HG03575 (cell line): ENCODE data around the gene TEX51.

Source experiments
- ATAC-seq: cut with Tn5 transposase; IDR thresholded peaks from one replicate; pipeline ENCODE4 v1.9.1; 2021; ENCODE audit not compliant: unreplicated experiment, insufficient number of reproducible peaks, low FRiP score; ENCODE audit errors: extremely low read depth

Gene TEX51

DNA sequence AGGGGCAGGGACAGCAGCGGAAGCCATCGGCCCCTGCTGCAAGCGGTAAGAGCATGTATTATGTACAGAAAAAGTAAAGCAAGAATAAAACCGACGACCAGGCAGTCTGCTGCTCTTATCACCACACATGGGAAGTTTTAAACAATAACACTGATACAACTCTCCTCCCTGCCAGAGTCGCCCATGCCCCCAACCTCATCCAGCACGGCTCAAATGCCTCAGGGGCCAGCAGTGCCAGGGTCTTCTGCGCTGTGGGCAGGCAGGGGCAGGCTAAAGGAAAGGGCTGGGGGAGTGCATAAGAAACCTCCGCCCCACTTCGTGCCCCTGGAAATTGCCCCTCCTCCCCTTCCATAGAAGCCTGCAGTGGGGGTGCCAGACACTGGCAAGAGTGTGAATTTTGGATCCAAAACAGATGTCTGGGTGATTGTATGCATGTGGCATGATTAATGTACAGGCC, 10.1 kb downstream of the TEX51 start:
- ATAC-seq = no peak

DNA sequence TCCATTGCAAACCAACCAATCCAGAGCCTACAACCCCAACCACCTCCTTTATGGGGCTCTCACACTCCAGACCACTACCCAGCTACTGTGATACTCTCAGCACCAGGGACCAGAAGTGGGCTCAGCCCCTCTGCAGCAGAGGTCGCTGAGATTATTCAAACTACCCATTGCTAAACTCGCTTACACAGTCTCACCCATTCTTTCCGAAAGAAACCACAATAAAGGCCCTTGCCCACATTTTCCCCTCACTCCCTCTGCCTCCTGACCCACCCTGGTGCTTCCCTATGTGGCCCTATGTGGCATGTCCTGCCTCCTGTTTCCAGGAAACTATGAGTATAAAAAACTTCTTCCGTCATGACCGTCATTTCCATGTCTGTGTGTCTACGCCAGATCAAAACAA, 10.7 kb downstream of the TEX51 start:
- ATAC-seq = no peak

DNA sequence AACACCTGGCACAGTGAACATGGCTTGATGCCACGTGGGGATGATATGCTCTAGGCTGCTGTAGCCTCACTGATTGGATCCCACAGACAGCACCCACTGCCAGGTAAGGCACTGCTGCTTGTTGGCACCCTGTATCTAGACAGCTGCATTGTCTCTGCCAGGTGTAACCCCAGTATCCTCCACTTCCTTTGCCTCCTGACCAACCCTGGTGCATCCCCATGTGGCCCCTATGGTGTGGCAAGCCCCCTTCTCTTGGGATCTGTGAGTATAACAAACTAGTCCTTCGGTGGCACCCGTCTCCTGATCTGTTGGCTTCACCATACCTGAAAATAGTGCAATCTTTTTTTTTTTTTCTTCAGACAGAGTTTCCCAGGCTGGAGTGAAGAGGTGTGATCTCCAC, 11.1 kb downstream of the TEX51 start:
- no peak for ATAC-seq

DNA sequence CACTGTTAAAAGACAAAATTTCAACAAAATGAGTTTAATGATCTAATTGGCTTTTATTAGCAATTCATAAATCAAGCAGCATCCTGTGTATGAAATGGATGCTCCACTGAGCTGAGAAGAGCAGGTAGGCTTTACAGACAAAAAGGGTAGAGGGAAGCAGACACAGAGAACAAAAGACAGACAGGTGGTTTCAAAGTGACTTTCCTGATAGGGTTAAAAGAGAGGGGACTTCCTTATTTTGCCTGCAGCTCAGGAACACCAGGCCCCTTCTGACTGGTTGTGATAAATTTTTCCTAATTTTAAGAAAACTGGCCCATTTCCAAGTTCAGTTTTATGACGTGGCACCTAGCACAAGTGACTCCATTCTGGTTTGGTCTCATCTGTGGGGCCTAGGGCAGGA, 11.9 kb downstream of the TEX51 start:
- no peak for ATAC-seq

DNA sequence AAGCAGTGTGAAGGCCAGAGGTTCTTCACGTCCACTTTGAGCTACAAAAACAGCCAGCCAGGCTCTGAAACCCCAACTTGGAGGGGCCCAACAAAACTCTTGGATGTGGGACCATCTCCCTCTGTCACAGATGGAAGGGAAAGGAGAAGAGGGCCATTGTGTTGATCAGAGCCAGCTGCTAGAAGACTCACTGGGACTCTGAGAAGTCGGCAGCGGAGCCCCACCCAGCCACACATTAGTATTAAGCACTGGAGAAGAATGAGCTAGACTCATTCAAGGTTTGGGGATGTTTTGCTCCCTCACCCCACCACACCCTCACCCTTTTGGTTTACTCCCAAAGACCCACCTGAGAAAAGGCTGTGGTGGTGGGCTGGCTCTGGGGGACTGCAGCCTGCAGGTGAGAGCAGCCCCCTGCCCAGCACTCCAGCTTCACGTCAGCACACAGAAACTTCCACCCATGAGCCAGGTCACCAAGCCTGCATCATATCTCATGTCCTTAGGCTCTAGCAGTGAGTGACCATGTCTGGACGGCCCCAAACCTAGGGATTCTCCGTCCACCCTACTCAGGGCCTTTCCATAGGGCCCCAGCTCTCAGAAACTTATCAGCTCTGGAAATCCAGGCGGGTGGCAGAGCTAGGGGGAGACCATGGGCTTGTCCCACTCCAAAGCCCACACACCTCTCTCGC, 12.6 kb downstream of the TEX51 start:
- no peak for ATAC-seq

DNA sequence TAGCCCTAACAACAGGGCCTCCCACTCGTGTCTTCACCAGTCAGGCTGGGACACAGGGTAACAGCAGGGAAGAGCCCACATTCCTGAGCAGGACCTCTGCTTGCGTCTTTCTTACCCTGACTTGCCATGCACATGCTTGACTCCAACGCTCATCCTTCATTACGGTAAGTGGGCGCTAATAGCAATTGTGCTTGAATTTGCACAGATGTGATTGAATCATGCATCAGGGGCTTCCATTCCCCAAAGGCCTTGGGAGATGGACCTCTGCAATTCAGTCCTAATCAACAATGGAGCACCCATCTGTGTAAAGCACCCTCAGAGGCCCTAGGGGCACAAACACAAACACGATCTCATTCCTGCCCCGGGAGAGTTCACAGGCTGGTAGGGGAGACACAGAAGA, 13.5 kb downstream of the TEX51 start:
- ATAC-seq = no peak

DNA sequence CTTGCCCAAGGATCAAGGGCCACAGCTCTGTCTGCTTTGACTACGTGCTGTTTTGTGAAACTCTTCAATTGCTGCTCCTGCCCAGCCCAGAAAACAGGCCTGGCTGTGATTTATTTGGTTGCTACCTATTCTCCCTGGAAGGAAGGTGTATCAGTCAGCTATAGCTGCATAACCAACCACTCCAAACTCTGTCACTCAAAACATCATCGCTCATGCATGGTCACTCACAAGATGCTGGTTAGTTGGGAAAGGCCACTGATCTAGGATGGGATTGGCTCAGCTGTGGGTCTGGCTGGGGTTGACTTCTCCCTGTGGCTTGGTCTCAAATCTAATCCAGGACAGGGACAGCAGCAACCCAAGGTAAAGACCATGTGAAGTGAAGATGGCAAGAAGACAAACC, 14.6 kb downstream of the TEX51 start:
- ATAC-seq = no peak

DNA sequence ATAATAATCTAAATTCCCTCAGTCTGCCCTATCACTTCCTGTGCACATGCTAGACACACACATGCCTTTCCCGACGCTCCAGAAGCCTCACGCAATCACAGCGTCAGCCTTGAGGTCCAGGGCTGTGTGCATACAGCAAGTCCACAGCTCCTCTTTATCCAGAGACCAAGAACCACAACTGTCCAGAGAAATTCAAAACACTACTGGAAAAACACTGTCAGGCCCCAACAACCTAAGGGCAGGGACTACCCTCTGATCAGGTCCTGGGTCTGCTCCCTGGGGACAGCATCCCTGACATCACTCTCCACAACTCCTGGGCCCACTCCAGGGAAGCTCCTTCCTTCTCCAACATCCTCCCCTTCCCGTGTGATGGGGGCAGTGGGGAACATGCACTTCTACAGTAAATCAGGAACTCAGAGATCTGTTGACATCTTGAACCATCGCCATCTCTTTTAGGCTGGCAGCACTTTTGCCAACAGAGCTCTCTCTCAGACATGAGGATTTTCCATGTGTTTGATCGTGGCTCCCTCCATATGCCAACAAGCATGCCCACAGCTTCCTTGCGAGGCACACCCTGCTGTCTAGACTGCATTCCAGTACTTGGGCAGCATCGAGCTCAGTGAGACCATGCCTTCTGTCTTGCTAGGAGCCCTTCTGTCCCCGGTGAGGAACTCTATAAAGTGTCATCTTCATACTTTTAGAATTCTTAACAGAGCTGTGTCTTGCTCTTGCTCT, 15.4 kb downstream of the TEX51 start:
- ATAC-seq = no peak

DNA sequence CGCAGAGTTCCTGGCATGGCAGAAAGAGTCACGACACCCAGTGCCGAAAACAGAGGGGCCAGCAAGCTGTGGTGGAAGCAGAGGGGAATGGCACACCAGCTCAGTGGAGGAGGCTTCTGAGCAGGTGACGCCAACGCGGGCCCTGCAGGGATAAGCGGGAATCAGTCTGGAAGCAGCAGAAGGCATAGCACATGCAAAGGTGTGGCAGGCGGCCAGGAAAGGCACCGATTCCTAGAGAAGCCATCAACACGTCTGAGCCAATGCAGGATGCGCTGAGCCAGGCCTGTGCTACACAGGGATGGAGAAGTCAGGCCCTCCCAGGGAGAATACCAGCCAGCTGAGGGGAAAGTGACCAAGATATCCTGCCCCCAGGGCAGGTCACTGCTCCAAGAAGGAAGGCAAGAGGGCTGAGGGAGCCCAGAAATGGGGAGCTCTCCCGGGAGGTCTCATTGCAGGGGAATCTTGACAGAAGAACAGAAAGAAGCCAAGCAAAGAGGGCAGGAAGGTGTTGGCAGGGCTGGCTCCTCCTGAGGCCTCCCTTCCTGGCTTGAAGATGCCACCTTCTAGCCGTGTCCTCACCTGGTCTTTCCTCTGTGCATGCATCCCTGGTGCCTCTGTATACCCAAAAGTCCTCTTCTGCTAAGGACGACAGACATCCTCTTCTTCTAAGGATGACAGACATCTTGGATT, 16.3 kb downstream of the TEX51 start:
- no peak for ATAC-seq

DNA sequence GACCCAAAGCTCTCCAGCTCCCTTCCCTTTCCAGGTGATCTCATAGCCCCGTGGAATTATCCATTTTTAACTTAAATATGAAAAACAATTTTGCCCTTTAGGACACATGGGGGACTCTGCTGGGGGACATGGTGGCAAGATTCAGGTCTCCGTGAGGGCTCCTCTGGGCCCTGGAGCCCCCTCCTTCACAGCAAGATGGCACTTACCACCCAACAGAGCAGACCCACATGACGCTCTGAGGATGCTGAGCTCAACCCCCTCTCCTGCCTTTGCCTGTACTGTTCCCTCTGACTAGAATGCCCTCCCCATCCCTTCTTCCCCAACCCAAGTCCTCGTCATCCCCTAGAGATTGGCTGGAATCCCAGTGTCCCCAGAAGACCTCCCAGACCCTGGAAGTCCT, 17.2 kb downstream of the TEX51 start:
- no peak for ATAC-seq

DNA sequence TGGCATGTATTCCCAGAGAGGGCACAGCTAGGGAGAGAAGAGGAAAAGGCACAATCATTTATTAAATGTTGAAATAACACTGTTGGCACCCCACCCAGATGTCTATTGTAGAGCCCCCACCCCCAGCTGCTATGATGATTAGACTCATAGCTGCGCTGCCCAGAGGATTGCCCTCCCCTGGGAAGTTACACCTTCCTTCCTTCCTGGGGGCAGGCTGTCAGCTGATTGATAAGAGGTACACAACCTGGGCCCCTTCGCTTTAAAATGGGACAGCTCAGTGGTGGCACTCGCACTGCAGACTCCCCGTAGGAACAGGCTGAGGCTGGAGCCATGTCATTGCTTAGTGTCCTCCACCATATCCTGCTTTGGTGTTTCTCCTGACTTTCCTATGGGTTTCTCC, 18.1 kb downstream of the TEX51 start:
- ATAC-seq = no peak

DNA sequence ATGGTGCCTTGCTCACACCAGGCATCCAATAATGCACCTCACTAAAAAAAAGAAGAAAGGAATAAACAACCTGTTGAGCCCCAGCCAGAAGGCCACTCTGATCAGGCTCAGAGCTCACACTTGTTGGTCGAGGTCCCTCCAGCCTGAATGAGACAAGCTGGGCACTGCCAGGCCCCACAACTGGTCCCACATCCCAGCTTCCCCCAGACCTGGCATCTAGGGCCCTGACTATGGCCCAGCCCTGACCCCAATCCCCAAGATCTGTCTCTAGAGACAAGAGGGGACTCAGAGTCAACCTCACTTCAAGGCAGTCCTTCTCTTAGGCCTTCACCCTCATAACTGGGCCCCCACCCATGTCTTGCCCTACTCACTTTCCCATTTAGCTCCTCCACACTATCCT, 22.4 kb downstream of the TEX51 start:
- no peak for ATAC-seq

DNA sequence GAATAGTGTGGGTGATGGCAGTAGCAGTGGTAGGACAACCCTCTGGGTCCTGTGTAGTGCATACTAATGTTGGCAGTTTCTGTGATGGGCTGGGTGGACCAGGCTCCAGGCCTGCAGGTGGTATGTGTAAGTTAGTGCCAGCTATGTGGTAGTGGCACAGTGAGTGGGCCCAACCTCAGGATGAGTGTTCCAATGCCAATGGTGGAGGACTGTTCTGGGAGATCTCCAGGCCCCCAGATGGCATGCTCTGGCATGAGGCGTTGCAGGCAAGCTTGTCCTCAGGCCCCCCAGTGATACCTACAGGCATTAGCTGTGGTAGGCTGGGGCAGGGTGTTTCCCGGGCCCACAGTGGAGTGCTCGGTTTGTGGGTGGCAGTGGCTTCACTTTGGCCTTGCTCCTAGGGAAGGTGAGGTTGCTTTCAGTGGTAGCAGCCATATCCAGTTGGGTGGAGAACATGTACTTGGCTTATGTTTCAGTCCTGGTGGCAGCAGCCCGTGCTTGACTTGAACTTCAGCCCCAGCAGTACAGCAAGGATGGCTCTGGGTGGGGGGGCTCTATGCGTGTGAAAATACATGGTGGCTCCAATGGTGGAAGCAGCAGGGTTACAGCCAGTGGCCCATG, 32.4 kb downstream of the TEX51 start:
- ATAC-seq = no peak

DNA sequence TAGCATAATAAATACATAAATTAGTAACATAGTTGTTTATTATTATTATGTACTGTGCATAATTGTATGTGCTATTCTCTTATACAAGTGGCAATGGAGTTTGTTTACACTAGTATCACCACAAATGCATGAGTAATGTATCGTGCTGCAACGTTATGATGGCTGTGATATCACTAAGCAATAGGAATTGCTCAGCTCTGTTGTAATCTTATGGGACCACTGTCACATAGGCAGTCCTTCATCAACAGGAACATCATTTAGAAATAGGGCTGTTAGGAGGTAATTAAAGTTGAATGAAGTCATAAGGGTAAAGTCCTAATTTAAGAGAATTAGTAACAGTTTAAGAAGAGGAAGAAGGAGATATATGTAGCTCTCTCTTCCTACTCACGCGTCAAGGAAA, 33.8 kb downstream of the TEX51 start:
- no peak for ATAC-seq

DNA sequence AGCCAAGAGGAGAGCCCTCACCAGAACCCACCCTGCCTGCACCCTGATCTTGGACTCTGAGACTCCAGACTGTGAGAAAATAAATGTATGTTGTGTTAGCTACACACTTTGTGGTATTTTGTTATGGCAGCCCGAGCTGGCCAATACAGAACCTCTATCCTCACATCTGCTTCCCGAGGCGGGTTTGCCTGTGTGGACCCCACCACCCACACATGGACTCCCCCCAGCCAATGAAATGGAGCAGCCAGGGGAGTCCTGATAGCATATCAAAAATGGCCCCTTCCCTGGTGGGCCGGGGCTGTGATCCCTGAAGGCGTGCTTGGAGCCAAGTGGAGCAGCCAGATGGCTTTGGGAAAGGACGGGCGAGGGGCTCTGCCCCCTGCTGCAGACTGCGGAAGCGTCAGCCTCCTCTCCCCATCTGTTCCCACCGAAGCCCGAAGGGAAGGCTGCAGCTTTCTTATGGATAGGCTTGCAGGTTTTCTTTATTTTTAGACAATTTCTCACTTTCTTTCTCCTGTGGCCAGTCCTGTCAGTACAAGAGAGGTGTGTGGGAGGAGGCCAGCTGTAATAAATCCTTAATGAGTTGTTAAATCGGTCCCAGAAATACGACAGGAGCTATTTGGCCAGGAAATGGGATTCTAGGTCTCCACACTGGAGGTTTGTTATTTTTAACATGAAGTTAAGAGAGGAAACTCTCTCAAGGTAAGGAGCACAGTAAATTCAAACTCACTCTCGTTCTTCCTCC, 34.4 kb downstream of the TEX51 start:
- no peak for ATAC-seq

DNA sequence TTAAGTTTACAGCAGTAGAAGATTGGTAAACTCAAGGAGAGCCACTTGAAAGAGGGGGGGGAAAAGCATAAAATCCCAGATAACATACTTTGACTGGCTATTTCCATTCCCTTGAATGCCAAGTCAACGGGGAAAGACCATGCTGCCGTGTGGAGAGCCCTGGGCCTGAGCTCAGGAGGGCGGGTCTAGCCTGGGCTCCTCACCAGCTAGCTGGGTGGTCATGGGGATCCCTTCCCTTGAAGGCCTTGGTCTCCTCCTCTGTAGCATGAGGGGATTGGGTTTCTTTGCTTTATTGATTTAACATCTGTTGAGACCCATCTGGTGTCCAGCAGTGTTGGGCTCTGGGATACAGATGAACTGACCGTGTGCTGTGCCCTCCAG, 35.0 kb downstream of the TEX51 start:
- ATAC-seq = no peak

DNA sequence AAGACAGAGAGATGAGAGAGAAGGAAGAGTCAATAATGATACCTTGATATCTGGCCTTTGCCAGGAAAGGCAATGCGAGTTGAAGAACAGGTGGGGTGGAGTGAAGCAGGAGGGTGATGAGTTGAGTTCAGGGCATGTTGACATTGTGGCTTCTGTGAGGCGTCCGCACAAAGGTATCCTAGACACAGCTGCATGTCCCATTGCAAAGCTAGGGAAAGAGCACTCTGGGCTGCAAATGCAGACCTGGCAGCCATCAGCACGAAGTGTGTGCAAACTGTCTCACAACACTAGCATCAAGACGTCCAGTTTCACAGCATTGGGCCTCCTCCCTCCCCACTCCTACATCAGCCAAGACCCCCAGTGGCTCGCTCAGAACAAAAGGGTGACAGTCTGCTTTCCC, 36.1 kb downstream of the TEX51 start:
- ATAC-seq = no peak

DNA sequence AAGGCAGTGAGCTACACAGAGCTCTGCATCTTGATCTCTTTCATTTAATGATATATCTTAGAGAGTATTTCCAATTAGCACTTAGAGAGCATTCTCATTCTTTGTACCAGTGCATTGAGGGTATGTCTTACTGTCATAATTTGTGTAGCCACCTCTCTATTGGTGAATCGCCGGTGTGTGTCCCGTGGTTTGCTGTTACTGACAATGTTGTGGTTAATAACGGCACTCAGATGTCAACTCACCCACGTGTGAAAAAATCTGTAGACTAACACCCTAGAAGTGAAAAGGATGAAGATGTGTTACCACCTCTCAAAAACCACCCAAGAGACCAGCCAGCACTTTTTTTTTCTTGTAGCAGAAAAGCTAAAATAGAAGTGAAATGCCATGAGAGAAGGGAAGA, 37.1 kb downstream of the TEX51 start:
- ATAC-seq = no peak

DNA sequence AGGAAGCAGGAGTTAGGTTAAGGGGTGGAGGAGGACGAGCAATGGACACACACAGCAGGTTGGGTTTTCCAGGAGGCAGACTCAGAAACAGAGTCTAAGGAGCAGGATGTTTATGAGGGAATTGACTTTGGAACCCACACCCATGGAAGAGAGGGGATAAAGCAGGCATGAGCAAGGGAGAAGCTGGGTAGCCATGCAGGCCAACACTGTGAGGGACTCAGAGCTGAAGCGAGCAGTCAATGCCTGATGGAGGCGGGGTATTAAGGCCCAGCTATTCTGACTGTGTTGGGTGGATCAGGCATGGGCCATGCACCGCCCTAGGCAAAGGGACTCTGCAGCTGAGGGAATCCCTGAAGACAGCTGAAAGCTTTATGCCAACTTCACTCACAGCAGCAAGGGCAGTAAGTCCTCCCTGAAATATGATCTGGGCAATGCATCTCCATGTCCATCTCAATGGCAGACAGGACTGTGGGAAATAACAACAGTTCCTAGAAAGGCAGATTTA, 37.6 kb downstream of the TEX51 start:
- no peak for ATAC-seq
